ENCODE data around the gene TRIP12.
A peak's percentile ranks its signal among the peaks of the same experiment; 100 is the strongest.
"Not testable (repeated sequence)": the region's sequence is repeated elsewhere in the genome, so short reads cannot be mapped to it uniquely, and the experiment has no call there.

The TRIP12 gene

DNA sequence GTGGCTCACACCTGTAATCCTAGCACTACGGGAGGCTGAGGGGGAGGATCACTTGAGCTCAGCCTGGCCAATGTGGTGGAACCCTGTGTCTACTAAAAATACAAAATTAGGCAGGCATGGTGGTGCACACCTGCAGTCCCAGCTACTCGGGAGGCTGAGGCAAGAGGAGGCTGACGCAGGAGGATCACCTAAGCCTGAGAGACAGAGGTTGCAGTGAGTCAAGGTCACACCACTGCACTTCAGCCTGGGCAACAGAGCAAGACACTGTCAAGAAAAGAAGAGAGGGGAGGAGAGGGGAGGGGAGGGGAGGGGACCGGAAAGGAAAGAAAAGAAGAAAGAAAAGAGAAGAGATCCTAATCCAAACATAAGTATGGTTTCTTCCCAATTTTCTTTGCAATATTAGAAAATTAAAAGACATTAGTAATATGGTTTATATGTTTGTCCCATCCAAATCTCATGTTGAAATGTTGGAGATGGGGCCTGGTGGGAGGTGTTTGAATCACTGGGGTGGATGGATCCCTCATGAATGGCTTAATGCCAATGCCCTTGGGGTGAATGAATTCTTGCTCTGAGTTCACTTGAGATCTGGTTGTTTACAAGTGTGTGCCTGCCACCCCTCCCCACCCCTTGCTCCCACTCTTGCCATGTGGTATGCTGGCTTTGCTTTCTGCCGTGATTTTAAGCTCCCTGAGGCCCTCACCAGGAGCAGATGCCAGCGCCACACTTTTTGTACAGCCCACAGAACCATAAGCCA is 50.7 kb downstream of the TRIP12 start:
- no peak for DNase-seq

GRCh38 chr2:229869226-229869625 is 52.6 kb downstream of the TRIP12 start:
- no peak for DNase-seq

GRCh38 chr2:229868794-229869193 is 53.0 kb downstream of the TRIP12 start:
- DNase-seq: no peak

- DNase-seq: no peak
Observed at GRCh38 chr2:229865033-229865432, 56.8 kb downstream of the TRIP12 start.

- DNase-seq: no peak
Observed at GRCh38 chr2:229861431-229861830, 60.4 kb downstream of the TRIP12 start.

DNA sequence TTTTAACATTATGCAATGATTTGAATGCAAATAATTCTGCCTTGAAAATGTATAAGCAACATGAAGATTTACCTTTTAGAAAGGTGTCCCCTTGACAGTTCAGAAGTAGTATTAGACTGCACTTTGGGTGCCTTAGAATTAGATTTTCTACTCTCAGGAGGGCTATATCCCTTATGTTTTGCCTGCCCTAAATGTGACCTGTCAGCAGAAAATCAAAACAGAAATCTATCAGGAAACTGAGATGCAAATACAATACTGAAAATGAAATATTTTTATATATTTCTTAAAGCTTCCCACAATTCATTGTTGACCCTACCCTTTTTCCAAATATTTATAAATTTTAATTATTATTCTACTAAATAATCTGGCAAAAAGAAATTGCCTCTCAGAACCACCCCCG is 61.5 kb downstream of the TRIP12 start:
- no peak for DNase-seq

DNA sequence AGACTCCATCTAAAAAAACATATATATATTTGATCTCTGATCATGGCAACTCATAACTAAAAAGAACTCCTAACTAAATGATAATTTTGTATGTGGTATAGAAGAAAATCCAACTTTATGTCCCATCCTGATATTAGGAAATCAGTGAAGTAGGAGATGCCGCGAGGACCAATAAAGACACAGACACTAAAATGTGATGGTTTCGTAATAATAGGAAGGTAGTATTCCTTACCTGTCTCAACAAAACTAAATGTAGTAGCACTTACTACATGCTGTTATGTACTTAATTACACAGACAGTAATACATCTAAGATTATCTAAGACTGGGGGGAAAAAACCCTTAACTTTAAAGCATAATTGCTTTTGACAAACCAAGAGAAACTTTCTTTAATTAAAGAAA is 63.5 kb downstream of the TRIP12 start:
- no peak for DNase-seq

- no peak for DNase-seq
Observed at GRCh38 chr2:229857634-229858033, 64.2 kb downstream of the TRIP12 start.

GRCh38 chr2:229856413-229856812 is 65.4 kb downstream of the TRIP12 start:
- no peak for DNase-seq

DNA sequence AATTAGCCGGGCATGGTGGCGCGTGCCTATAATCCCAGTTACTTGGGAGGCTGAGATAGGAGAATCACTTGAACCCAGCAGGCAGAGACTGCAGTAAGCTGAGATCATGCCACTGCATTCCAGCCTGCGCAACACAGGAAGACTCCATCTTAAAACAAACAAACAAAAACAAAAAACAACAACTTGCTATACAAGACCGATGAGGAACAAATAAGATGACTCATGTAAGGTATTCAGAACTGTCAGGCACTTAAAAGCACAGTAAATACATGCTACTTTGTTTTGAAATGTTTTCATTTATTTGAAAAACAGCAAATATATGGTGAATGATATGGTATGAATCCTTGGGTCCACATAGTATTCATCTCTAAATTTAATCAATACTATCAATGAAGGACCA is 66.7 kb downstream of the TRIP12 start:
- no peak for DNase-seq

DNA sequence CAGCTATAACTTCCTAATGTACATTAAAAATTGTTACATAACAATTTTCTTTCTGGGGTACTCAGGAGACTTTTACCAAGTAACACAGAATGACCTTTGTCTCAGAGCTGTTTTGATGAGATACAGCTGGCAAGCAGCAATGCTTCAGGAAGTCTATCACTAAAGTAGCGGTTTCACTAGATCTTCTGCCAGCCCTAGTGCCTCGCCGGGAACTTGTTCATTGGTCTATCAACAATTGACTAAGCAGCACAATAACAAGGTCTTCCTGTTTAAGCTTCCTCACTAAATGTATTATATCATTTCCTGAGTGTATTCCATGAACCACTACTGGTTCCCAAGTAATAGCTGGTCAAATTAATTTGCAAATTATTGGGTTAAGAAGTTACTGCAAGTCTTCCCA is 69.2 kb downstream of the TRIP12 start:
- DNase-seq: peak; percentile 90

DNA sequence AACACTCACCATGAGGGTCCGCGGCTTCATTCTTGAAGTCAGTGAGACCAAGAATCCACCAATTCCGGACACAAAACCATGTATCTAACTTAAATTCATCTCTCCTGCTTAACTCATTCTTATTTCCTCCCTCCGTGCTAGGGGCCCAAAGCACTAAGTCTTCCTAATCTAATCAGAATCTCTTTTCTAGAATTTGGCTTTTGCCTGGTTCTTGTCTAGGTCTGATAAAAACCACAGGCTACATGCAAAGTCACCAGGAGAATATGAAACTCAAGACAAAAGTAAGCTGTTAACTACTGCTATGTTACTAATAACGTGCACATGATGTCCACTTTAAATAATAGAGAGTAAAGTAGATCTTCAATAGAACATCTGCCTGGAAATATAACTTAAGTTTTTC is 69.9 kb downstream of the TRIP12 start:
- DNase-seq: peak; percentile 84

GRCh38 chr2:229850355-229851275 is 71.2 kb downstream of the TRIP12 start:
- DNase-seq: not testable (repeated sequence)

DNA sequence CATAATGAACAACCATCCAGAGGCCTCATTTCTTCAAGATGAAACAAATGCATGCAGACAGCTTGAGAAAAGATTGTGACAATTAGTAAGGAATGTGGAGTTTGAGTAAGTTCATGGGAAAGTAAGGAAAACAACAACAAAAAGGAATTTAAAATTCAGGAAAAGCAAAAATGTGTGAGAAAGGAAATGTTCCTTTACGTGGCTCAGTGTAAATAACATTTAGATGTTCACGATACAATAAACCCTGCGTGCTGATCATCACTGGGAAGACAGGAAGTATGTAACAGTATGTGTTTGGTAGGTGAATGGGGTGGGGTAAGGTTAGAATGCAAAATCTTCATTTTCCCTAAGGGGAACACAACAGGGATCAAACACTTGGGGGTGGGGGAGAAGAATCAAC is 72.7 kb downstream of the TRIP12 start:
- no peak for DNase-seq

DNA sequence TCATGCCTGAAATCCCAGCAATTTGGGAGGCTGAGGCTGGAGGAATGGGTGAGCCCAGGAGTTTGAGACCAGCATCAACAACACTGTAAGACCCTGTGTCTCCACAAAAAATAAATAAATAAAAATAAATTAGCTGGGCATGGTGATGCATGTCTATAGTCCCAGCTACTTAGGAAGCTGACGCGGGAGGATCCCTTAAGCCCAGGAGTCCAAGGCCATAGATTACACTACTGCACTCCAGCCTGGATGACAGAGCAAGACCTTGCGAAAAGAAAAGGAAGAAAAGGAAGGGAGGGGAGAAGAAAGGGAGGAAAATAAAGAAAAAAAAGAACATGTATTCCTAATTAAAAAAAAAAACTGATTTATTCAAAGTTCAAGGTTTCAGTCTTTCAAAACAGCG is 78.2 kb downstream of the TRIP12 start:
- no peak for DNase-seq

DNA sequence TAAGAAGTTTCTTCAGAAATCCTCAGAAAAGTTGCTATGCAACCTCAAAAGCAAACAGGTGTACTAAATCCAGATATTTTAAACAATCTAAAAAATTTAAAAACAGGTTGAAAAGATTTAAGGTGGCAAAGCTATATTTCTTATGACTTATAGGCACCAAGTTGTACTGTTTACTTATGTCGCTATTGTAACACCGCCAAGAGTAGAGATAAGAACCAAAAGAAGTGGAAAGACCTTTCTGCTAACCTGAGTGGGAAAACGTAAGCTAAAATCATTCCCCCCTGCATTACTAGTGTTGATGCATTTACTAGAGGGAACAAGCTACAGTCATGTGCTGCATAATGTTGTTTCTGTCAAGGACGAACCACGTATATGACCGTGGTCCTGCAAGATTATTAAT is 83.1 kb downstream of the TRIP12 start:
- no peak for DNase-seq

DNA sequence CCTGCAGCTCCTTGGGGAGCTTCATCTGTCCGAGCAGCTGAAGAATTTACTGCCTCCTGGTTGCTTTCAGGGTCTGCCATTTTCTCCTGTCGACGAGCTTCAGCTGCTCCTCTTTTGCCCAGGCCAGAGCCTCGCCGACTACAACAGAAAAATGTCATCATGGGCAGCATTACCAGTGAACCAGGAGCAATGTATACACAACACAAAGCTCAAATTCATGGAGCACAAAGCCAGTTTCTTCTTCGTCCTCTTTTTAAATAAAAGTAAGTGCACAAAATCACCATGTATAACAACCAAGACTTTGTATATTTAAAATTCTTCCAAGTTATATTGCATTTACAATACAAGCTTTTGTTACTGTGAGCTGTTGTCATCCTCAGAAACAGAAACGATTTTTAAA is 85.0 kb downstream of the TRIP12 start:
- DNase-seq: no peak

DNA sequence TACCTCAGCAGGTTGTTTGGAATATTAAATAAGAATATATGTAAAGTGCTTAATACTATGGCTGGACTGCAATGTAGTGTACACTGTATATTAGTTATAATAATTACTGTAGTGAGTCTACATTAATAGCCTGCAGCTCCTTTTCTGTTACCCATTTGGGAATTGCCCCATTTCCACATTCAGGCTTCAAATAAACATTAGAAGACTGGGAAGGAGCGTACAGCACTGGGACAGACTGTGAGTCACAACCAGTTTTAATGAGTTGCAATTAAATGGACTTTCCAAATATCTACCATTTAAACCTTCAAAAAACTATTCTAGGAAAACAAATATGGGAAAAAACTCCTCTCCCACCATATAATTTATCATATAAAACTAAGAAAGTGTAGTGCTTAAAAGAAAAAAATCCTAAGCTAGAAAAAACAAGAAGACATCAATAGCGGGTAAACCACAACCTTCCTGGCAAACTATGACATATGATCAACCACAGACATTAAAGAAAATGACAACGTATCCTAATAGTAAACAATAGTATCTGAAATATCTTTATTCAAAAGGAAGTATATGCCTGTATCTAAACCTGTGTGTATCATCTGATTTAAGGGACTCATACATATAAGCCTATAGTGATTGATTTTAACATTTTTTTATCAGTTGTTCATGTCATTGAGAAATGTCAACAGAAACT is 86.1 kb downstream of the TRIP12 start:
- no peak for DNase-seq

GRCh38 chr2:229834368-229834767 is 87.4 kb downstream of the TRIP12 start:
- DNase-seq: not testable (repeated sequence)

GRCh38 chr2:229832510-229832898 is 89.3 kb downstream of the TRIP12 start:
- no peak for DNase-seq

DNA sequence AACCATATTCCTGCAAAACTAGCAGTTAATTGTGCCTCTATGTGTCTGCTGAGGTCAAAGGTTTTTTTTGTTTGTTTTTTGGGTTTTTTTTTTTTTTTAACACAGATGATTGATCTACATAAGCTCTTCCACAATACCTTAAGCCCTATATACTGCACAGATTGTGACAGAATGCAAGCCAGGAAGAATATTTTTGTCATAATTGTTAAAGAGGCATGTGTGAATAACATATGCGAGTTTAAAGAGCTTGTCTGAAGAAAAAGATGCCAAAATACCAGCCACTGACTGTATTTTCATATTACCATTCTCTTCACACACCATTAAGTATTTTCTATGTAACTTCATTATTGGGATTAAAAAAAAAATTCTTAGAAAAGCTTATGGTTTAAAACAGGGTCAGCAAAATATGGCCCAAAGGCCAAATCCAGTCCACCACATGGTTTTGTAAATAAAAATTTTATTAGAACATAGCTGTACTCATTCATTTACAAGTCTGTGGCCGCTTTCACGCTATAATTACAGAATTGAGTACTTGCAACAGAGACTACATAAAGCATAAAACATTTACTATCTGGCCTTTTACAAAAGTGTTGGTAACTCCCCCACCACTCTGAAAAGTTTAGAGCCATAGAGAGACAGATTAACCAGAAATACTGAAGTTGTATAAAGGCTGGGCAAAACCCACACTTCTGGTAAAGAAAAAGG is 89.9 kb downstream of the TRIP12 start:
- DNase-seq: no peak

DNA sequence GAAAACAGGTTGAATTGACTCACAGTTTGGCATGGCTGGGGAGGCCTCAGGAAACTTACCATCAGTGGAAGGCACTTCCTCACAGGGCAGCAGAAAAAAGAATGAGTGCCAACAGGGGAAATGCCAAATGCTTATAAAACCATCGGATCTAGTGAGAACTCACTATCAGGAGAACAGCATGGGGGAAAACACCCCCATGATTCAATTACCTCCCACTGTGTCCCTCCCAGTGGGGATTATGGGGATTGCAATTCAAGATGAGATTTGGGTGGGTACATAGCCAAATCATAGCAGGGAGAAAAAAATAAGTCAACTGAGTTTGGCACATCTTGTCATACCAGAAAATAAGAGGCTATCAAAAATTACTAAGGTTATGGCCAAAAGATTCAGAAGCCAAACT is 96.3 kb downstream of the TRIP12 start:
- DNase-seq: no peak

GRCh38 chr2:229821316-229821715 is 100.5 kb downstream of the TRIP12 start:
- no peak for DNase-seq

Data from hematopoietic multipotent progenitor cell treated with erythropoietin and hydrocortisone succinate and interleukin-3 and kit ligand, for 8 days (in vitro differentiated cells).